MM.1S (cell line): ENCODE measurements around the gene CRTAC1.

Experiments
- DNase-seq: peaks from one replicate; pipeline ENCODE4 v3.0.0-alpha.2; 2015
- H2AFZ ChIP-seq: fragments of 300-600 bp; sonication (generic); 2 replicates; pipeline ENCODE4 v1.6.0; 2016; ENCODE audit warnings: antibody characterized with exemption, low read length
- H3F3A ChIP-seq: fragments of 300-600 bp; sonication (generic); 2 replicates; pipeline ENCODE4 v1.6.1; 2016; ENCODE audit warnings: mild to moderate bottlenecking, antibody characterized with exemption, low read length, moderate library complexity, mixed read lengths; ENCODE audit not compliant: insufficient read depth
- H3K27ac ChIP-seq: fragments of 300-600 bp; sonication (generic); 2 replicates; pipeline ENCODE4 v1.5.1; 2016; ENCODE audit warnings: mild to moderate bottlenecking, low read length
- H3K27me3 ChIP-seq: fragments of 300-600 bp; sonication (generic); replicated peaks from 2 replicates; pipeline ENCODE4 v1.6.0; 2016; ENCODE audit warnings: low read length; ENCODE audit not compliant: insufficient read depth
- H3K36me3 ChIP-seq: fragments of 300-600 bp; sonication (generic); replicated peaks from 2 replicates; pipeline ENCODE4 v1.6.1; 2016; ENCODE audit warnings: mild to moderate bottlenecking, low read length, mixed read lengths; ENCODE audit not compliant: insufficient read depth
- H3K4me1 ChIP-seq: fragments of 300-600 bp; sonication (generic); 2 replicates; pipeline ENCODE4 v1.6.1; 2016; ENCODE audit warnings: low read length, mixed read lengths
- H3K4me2 ChIP-seq: fragments of 300-600 bp; sonication (generic); 2 replicates; pipeline ENCODE4 v1.6.0; 2016; ENCODE audit warnings: low read depth, low read length
- H3K4me3 ChIP-seq: fragments of 300-600 bp; sonication (generic); 2 replicates; pipeline ENCODE4 v1.5.1; 2016; ENCODE audit warnings: low read length, mixed read lengths
- H3K79me2 ChIP-seq: fragments of 300-600 bp; sonication (generic); 2 replicates; pipeline ENCODE4 v1.6.1; 2016; ENCODE audit warnings: mixed run types, low read length, mixed read lengths
- H3K9ac ChIP-seq: fragments of 300-600 bp; sonication (generic); 2 replicates; pipeline ENCODE4 v1.6.1; 2016; ENCODE audit warnings: low read length, mixed read lengths
- H3K9me2 ChIP-seq: fragments of 300-600 bp; sonication (generic); replicated peaks from 2 replicates; pipeline ENCODE4 v1.6.1; 2016; ENCODE audit warnings: mild to moderate bottlenecking, low read length, mixed read lengths; ENCODE audit not compliant: insufficient read depth
- H3K9me3 ChIP-seq: fragments of 300-600 bp; sonication (generic); replicated peaks from 2 replicates; pipeline ENCODE4 v1.6.1; 2016; ENCODE audit warnings: mild to moderate bottlenecking, low read length, mixed read lengths; ENCODE audit not compliant: insufficient read depth
- H4K20me1 ChIP-seq: fragments of 300-600 bp; sonication (generic); 2 replicates; pipeline ENCODE4 v1.6.1; 2016; ENCODE audit warnings: mild to moderate bottlenecking, low read length, moderate library complexity, mixed read lengths; ENCODE audit not compliant: insufficient read depth
- EZH2 ChIP-seq: fragments of 300-600 bp; sonication (generic); optimal IDR thresholded peaks from 2 replicates; pipeline ENCODE3; 2017; ENCODE audit warnings: low read depth, mild to moderate bottlenecking, antibody characterized with exemption, low read length, mixed read lengths
- EZH2phosphoT487 ChIP-seq: fragments of 300-600 bp; sonication (generic); IDR thresholded peaks from 2 replicates; pipeline ENCODE4 v1.6.1; 2018; ENCODE audit warnings: antibody characterized with exemption, low read length
- TF ChIP-seq, protein P1 (sequence below): fragments of 300-600 bp; sonication (generic); IDR thresholded peaks from 2 replicates; pipeline ENCODE4 v1.5.1; 2016; ENCODE audit warnings: antibody characterized with exemption, low read length, mixed read lengths

Gene CRTAC1

DNA sequence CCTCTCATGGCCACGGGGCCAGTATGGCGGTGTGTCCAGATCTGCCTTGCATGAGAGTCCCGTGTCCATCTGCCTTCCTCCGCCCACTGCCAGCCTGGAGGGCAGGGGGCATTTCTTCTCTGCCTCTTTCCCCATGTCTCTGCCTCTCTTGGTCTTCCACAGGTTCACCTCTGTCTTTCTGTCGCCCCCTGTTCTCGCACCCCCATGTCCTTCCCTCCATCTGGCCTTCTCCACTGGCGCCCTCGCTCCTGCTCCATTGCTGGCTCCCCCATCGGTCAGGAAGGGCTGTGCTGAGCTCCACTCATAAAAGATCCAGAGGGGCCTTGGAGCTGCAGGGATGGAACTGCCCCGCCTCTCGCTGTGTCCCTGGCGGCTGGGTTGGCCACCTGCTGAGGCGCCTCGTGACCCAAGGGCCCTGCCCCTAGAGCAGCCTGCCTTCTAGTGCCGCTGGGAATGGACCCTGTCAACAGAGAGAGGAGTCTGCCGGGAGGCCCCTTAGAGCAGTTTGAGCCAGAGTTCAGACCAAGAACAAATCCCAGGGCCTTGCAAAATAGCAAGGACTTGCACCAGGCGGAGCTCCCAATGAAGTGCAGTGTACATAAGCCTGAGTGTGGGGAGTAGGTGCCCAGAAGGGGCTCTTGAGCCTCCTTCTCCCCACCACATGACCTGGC is 138.8 kb downstream of the CRTAC1 start:
- no peak for DNase-seq

DNA sequence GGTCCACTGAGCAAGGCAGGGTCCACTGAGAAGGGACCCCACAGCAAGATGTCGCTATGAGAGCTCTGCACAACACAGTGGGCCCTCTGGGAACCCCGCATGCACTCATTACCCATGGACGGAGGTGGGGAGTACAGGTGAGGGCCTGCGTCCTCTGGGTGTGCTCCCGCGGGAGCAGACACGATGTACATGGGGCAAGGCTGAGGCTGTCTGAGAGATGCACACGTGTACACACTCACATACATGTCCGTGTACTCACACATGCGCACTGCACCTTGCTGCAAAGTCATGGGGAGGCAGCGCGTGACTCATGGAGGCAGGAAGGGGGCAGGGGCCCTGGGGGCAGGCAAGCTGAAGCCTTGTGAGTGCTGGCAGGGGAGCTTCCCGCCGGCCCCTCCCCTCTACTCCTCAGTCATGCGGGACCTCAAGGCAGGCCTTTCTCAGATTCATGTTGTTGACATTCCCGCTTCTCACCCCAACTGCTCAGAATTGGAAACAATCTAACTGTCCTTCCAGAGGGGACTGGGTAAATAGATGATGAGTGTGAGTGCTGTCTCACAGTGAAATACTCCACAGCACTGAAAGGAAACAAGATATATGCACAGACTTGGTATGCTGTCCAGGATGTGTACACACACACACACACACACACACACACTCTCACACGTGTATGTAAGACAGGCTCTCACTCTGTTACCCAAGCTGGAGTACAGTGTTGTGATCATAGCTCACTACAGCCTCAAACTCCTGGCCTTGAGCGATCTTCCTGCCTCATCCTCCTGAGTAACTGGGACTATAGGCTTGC is 140.8 kb downstream of the CRTAC1 start:
- Histone ChIP-seq H3K9ac (no peak overlapping the region), H3K4me3 (no peak overlapping the region), H3K27ac (no peak overlapping the region)

More for the DNA sequence above, 138.8 kb downstream of the CRTAC1 start:
- TF ChIP-seq EZH2 = no peak
- TF ChIP-seq, protein P1, sequence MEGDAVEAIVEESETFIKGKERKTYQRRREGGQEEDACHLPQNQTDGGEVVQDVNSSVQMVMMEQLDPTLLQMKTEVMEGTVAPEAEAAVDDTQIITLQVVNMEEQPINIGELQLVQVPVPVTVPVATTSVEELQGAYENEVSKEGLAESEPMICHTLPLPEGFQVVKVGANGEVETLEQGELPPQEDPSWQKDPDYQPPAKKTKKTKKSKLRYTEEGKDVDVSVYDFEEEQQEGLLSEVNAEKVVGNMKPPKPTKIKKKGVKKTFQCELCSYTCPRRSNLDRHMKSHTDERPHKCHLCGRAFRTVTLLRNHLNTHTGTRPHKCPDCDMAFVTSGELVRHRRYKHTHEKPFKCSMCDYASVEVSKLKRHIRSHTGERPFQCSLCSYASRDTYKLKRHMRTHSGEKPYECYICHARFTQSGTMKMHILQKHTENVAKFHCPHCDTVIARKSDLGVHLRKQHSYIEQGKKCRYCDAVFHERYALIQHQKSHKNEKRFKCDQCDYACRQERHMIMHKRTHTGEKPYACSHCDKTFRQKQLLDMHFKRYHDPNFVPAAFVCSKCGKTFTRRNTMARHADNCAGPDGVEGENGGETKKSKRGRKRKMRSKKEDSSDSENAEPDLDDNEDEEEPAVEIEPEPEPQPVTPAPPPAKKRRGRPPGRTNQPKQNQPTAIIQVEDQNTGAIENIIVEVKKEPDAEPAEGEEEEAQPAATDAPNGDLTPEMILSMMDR = no peak
- no peak for TF ChIP-seq EZH2phosphoT487
- H3K79me2 ChIP-seq = no peaks in the 10 kb centered on the region
- H3K27me3 ChIP-seq = peaks cover 45% of the 10 kb centered on the region
- H3K9me3 ChIP-seq = no peaks in the 10 kb centered on the region
- no peak overlapping the region for H3K9ac ChIP-seq
- H3K36me3 ChIP-seq = no peaks in the 10 kb centered on the region
- no peak overlapping the region for H3K4me3 ChIP-seq
- H3K4me2 ChIP-seq = no peak overlapping the region
- H3K4me1 ChIP-seq = no peaks in the 10 kb centered on the region
- H4K20me1 ChIP-seq = no peaks in the 10 kb centered on the region
- H2AFZ ChIP-seq = no peak overlapping the region
- H3F3A ChIP-seq = no peaks in the 10 kb centered on the region
- no peaks in the 10 kb centered on the region for H3K9me2 ChIP-seq
- no peak overlapping the region for H3K27ac ChIP-seq

DNA sequence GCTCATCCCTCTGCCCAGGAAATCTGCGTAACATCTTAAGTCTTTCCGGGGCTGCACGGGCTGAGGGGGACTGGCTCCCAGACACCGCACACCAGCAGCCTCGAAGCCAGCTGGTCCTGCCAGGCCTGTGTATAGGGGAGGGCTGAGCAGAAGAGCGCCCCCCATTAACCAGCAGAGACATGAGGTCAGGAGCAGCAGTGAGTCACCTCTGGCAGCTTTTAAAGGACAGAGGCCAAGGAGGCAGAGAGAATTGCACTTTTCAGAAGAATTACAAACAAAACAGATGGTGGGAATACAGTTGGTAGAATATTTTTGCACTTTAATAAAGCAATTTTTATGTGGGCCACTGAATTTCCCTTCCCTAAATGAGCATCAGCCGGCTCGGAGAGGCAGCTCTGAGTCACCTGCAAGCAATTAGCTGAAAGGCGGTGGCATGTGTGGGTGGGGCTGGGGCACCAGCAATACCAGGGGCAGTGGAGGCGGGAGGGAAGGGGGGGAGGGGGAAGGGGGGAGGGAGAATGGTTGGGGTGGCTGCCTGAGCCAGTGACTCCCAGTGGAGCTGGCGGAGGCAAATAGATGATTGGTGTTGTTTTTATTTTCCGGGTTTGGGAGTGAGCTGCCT is 141.7 kb downstream of the CRTAC1 start:
- no peak overlapping the region for H3K27ac ChIP-seq
- H3F3A ChIP-seq = no peaks in the 10 kb centered on the region
- no peaks in the 10 kb centered on the region for H3K36me3 ChIP-seq
- H4K20me1 ChIP-seq = no peaks in the 10 kb centered on the region
- H2AFZ ChIP-seq = no peak overlapping the region
- no peaks in the 10 kb centered on the region for H3K79me2 ChIP-seq
- H3K9me2 ChIP-seq = no peaks in the 10 kb centered on the region
- H3K9me3 ChIP-seq = no peaks in the 10 kb centered on the region
- peaks cover 41% of the 10 kb centered on the region for H3K27me3 ChIP-seq
- no peak overlapping the region for H3K4me3 ChIP-seq
- no peak overlapping the region for H3K9ac ChIP-seq
- no peak for DNase-seq
- H3K4me2 ChIP-seq = no peak overlapping the region
- no peaks in the 10 kb centered on the region for H3K4me1 ChIP-seq
- TF ChIP-seq EZH2 (no peak), EZH2phosphoT487 (no peak)
- TF ChIP-seq, protein P1 = no peak

More for the DNA sequence above, 140.8 kb downstream of the CRTAC1 start:
- H4K20me1 ChIP-seq = no peaks in the 10 kb centered on the region
- TF ChIP-seq EZH2 = no peak
- TF ChIP-seq, protein P1 = no peak
- no peaks in the 10 kb centered on the region for H3K79me2 ChIP-seq
- H3K4me2 ChIP-seq = no peak overlapping the region
- H3K27me3 ChIP-seq = peaks cover 37% of the 10 kb centered on the region
- no peaks in the 10 kb centered on the region for H3K9me3 ChIP-seq
- no peaks in the 10 kb centered on the region for H3F3A ChIP-seq
- no peak overlapping the region for H2AFZ ChIP-seq
- no peaks in the 10 kb centered on the region for H3K36me3 ChIP-seq
- no peaks in the 10 kb centered on the region for H3K9me2 ChIP-seq
- H3K4me1 ChIP-seq = no peaks in the 10 kb centered on the region
- no peak for DNase-seq
